Measurements from ENCODE around the gene LDLRAD3.

DNA sequence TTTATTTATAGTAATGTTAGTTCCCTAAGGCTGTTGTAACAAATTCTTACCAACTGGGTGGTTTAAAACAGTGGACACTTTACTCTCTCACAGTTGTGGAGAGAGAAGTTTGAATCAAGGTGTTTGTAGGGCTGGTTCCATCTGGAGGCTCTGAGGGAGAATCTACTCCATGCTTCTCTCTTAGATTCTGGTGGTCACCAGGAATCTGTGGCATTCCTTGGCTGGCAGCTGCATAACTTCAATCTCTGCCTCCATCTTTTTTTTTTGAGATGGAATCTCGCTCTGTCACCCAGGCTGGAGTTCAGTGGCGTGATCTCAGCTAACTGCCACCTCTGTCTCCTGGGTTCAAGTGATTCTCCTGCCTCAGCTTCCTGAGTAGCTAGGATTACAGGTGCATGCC is 46.3 kb downstream of the LDLRAD3 start:
- TF ChIP-seq CTCF (IDR thresholded peaks at IDR 0.05) = no peak
- TF ChIP-seq ZFX (IDR thresholded peaks at IDR 0.05; ENCODE audit: borderline replicate concordance) = no peak

Data from 22Rv1 (cell line).